Central memory CD8-positive, alpha-beta T cell (primary cell): ENCODE results near the gene SIX5.
"Not testable (repeated sequence)": the region's sequence is repeated elsewhere in the genome, so short reads cannot be mapped to it uniquely, and the experiment has no call there.

ENCODE experiments used
- ATAC-seq: fragments of 150-1000 bp; cut with Tn5 transposase; replicated peaks from 2 replicates; pipeline ENCODE4 v1.10.0; 2022; ENCODE audit warnings: mild to moderate bottlenecking, moderate FRiP score, moderate number of reproducible peaks; ENCODE audit not compliant: poor library complexity, severe bottlenecking; ENCODE audit errors: extremely low read depth
- DNase-seq, 2 donors: peaks; one replicate each; pipeline ENCODE4 v3.0.0; 2021; ENCODE audit warnings: low spot score in 2 of 2
- H3K27ac Mint-ChIP-seq: one replicate; pipeline ENCODE4 v1.8.0; 2022; ENCODE audit warnings: low read depth, mild to moderate bottlenecking, moderate library complexity, mixed read lengths
- H3K27me3 Mint-ChIP-seq: one replicate; pipeline ENCODE4 v1.8.0; 2022; ENCODE audit warnings: mixed read lengths
- H3K36me3 Mint-ChIP-seq: one replicate; pipeline ENCODE4 v1.8.0; 2022; ENCODE audit warnings: mild to moderate bottlenecking, moderate library complexity, mixed read lengths; ENCODE audit not compliant: insufficient read depth
- H3K4me1 Mint-ChIP-seq: one replicate; pipeline ENCODE4 v1.8.0; 2022; ENCODE audit warnings: mixed read lengths
- H3K4me3 Mint-ChIP-seq: one replicate; pipeline ENCODE4 v1.8.0; 2022; ENCODE audit warnings: mild to moderate bottlenecking, moderate library complexity, mixed read lengths
- H3K9me3 Mint-ChIP-seq: one replicate; pipeline ENCODE4 v1.8.0; 2022; ENCODE audit warnings: mixed read lengths

Gene SIX5

GRCh38 chr19:45754323-45754722 lies 14.7 kb downstream of the SIX5 start:
- no peak for ATAC-seq
- no peaks in the 10 kb centered on the region for H3K36me3 Mint-ChIP-seq
- no peak for DNase-seq
- no peaks in the 10 kb centered on the region for H3K4me1 Mint-ChIP-seq
- no peaks in the 10 kb centered on the region for H3K27me3 Mint-ChIP-seq
- H3K4me3 Mint-ChIP-seq = no peak overlapping the region
- no peak overlapping the region for H3K27ac Mint-ChIP-seq
- H3K9me3 Mint-ChIP-seq = no peaks in the 10 kb centered on the region

GRCh38 chr19:45753548-45753947 lies 15.5 kb downstream of the SIX5 start:
- no peaks in the 10 kb centered on the region for H3K9me3 Mint-ChIP-seq

GRCh38 chr19:45752639-45753038 lies 16.4 kb downstream of the SIX5 start:
- DNase-seq (no peak), ATAC-seq (no peak)
- no peaks in the 10 kb centered on the region for H3K4me1 Mint-ChIP-seq
- no peak overlapping the region for H3K4me3 Mint-ChIP-seq
- H3K27me3 Mint-ChIP-seq = peaks cover under 1% of the 10 kb centered on the region
- no peaks in the 10 kb centered on the region for H3K9me3 Mint-ChIP-seq
- H3K27ac Mint-ChIP-seq = no peak overlapping the region
- no peaks in the 10 kb centered on the region for H3K36me3 Mint-ChIP-seq

More at GRCh38 chr19:45753548-45753947, 15.5 kb downstream of the SIX5 start:
- ATAC-seq (no peak), DNase-seq (no peak)
- H3K27me3 Mint-ChIP-seq = no peaks in the 10 kb centered on the region
- no peaks in the 10 kb centered on the region for H3K36me3 Mint-ChIP-seq
- H3K4me3 Mint-ChIP-seq = no peak overlapping the region
- H3K27ac Mint-ChIP-seq = no peak overlapping the region
- no peaks in the 10 kb centered on the region for H3K4me1 Mint-ChIP-seq

- not testable (repeated sequence) for H3K27ac Mint-ChIP-seq, DNase-seq, H3K9me3 Mint-ChIP-seq, H3K4me1 Mint-ChIP-seq, ATAC-seq, H3K36me3 Mint-ChIP-seq, H3K4me3 Mint-ChIP-seq
- H3K27me3 Mint-ChIP-seq = peaks cover 10% of the 10 kb centered on the region
Measured at GRCh38 chr19:45751483-45751882, 17.6 kb downstream of the SIX5 start.

- DNase-seq (no peak), ATAC-seq (no peak)
- H3K27ac Mint-ChIP-seq = no peak overlapping the region
- H3K4me3 Mint-ChIP-seq = no peak overlapping the region
- peaks cover 26% of the 10 kb centered on the region for H3K27me3 Mint-ChIP-seq
- peaks cover 3% of the 10 kb centered on the region for H3K36me3 Mint-ChIP-seq
- H3K4me1 Mint-ChIP-seq = no peaks in the 10 kb centered on the region
- no peaks in the 10 kb centered on the region for H3K9me3 Mint-ChIP-seq
Measured at GRCh38 chr19:45747513-45747912, 21.5 kb downstream of the SIX5 start.

- H3K27ac Mint-ChIP-seq = no peak overlapping the region
- peaks cover 30% of the 10 kb centered on the region for H3K27me3 Mint-ChIP-seq
- no peaks in the 10 kb centered on the region for H3K4me1 Mint-ChIP-seq
- H3K9me3 Mint-ChIP-seq = no peaks in the 10 kb centered on the region
- no peak overlapping the region for H3K4me3 Mint-ChIP-seq
- no peak for DNase-seq
- ATAC-seq = no peak
- H3K36me3 Mint-ChIP-seq = peaks cover 3% of the 10 kb centered on the region
Measured at GRCh38 chr19:45746866-45747265, 22.2 kb downstream of the SIX5 start.

GRCh38 chr19:45745606-45746005 lies 23.4 kb downstream of the SIX5 start:
- DNase-seq (no peak), ATAC-seq (no peak)
- no peaks in the 10 kb centered on the region for H3K4me1 Mint-ChIP-seq
- no peak overlapping the region for H3K4me3 Mint-ChIP-seq
- H3K36me3 Mint-ChIP-seq = peaks cover 3% of the 10 kb centered on the region
- H3K27me3 Mint-ChIP-seq = peaks cover 30% of the 10 kb centered on the region
- H3K9me3 Mint-ChIP-seq = no peaks in the 10 kb centered on the region
- no peak overlapping the region for H3K27ac Mint-ChIP-seq

- Mint-ChIP-seq H3K4me1 (no peaks in the 10 kb centered on the region), H3K4me3 (no peak overlapping the region), H3K36me3 (peaks cover 3% of the 10 kb centered on the region), H3K27me3 (peaks cover 34% of the 10 kb centered on the region), H3K27ac (no peak overlapping the region), H3K9me3 (no peaks in the 10 kb centered on the region)
- no peak for DNase-seq
- ATAC-seq = no peak
Measured at GRCh38 chr19:45742969-45743368, 26.1 kb downstream of the SIX5 start.

- DNase-seq (no peak), ATAC-seq (no peak)
- Mint-ChIP-seq H3K4me1 (no peaks in the 10 kb centered on the region), H3K27ac (no peak overlapping the region), H3K27me3 (peaks cover 21% of the 10 kb centered on the region), H3K9me3 (no peaks in the 10 kb centered on the region), H3K36me3 (peaks cover 1% of the 10 kb centered on the region), H3K4me3 (no peak overlapping the region)
Measured at GRCh38 chr19:45739498-45740439, 29.3 kb downstream of the SIX5 start.

GRCh38 chr19:45733160-45733810 lies 35.8 kb downstream of the SIX5 start, which contains the start of gene MEIOSIN:
MEIOSIN (plus strand) TSS chr19:45733439; CDS start chr19:45735377, 1,938 bp downstream.
- DNase-seq (no peak), ATAC-seq (no peak)
- Mint-ChIP-seq H3K4me1 (peaks cover 23% of the 10 kb centered on the region), H3K4me3 (no peak within 1 kb of the TSS), H3K27me3 (peaks cover 5% of the 10 kb centered on the region), H3K36me3 (peaks cover 10% of the 10 kb centered on the region), H3K27ac (no peak within 1 kb of the TSS), H3K9me3 (no peaks in the 10 kb centered on the region)

GRCh38 chr19:45730368-45731288 lies 38.4 kb downstream of the SIX5 start, which contains the start of gene FBXO46:
FBXO46 (minus strand) TSS chr19:45730896; CDS start chr19:45713495, 17,401 bp downstream.
- no peaks in the 10 kb centered on the region for H3K27me3 Mint-ChIP-seq
- H3K4me1 Mint-ChIP-seq = peaks cover 28% of the 10 kb centered on the region
- peak within 1 kb of the TSS; percentile 91 for H3K4me3 Mint-ChIP-seq
- peak; percentile 81 to 86 for DNase-seq
- H3K36me3 Mint-ChIP-seq = peaks cover 11% of the 10 kb centered on the region
- H3K27ac Mint-ChIP-seq = peak within 1 kb of the TSS; percentile 95
- H3K9me3 Mint-ChIP-seq = no peaks in the 10 kb centered on the region
- peak; percentile 100 for ATAC-seq

GRCh38 chr19:45729800-45730290 lies 39.2 kb downstream of the SIX5 start:
- no peak for DNase-seq
- Mint-ChIP-seq H3K27me3 (no peaks in the 10 kb centered on the region), H3K27ac (peak overlapping the region; percentile 95)

More at GRCh38 chr19:45729800-45730290, 39.2 kb downstream of the SIX5 start:
- no peak for ATAC-seq
- Mint-ChIP-seq H3K9me3 (no peaks in the 10 kb centered on the region), H3K4me3 (peak overlapping the region; percentile 91), H3K36me3 (peaks cover 11% of the 10 kb centered on the region), H3K4me1 (peaks cover 28% of the 10 kb centered on the region)
